Ovary (tissue), 3 donors: ENCODE measurements around the gene PEX5.

Source experiments
- EP300 ChIP-seq: sonication (generic); formaldehyde crosslinking; IDR thresholded peaks from one replicate; pipeline ENCODE4 v1.6.1; 2017; ENCODE audit warnings: antibody characterized with exemption
- POLR2A ChIP-seq: fragments of 450-650 bp; IDR thresholded peaks from one replicate; pipeline ENCODE4 v1.6.1; 2017; ENCODE audit warnings: antibody characterized with exemption, mild to moderate bottlenecking, moderate library complexity
- TF ChIP-seq, protein P1 (sequence below), 3 donors: fragments of 450-650 bp in 2 of 3; fragments of 200-600 bp in 1 of 3; IDR thresholded peaks; one replicate each; pipeline versions ENCODE4 v1.5.1 to v1.8.0; 2016 to 2022; ENCODE audit warnings: antibody characterized with exemption in 3 of 3, mild to moderate bottlenecking in 1 of 3
- donor health status: DM: no; HTN: no; CAD: no.

DNA sequence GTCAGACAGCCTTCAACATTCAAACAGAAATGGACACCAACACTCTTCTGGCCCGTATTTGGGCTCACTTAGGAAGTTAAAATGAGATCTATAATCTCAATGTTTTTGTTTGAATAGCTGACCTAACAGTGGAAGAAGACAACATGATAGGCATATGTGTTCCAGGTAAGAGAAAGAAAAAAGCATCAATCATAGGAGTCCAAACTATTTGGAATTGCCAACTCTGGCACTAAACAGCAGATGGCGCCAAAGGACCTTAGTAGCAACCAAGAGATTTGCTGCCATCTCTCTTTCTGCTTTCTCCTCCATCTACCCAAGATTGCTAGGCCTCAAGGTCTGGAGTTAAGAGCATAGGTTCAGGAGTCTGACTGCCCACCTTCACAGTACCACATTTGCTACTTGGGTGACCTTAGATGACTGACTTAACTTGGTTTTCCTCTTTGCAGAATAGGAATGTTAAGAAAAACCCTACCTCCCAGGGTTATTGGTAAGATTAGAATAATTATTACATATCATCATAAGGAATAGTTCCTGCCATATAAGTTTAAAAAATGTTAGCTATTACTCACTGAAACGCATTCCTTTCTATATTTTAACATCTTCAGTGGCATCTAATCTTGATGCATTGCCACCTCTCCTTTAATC is 30.2 kb downstream of the PEX5 start:
- TF ChIP-seq POLR2A (no peak), EP300 (no peak)
- TF ChIP-seq, protein P1, sequence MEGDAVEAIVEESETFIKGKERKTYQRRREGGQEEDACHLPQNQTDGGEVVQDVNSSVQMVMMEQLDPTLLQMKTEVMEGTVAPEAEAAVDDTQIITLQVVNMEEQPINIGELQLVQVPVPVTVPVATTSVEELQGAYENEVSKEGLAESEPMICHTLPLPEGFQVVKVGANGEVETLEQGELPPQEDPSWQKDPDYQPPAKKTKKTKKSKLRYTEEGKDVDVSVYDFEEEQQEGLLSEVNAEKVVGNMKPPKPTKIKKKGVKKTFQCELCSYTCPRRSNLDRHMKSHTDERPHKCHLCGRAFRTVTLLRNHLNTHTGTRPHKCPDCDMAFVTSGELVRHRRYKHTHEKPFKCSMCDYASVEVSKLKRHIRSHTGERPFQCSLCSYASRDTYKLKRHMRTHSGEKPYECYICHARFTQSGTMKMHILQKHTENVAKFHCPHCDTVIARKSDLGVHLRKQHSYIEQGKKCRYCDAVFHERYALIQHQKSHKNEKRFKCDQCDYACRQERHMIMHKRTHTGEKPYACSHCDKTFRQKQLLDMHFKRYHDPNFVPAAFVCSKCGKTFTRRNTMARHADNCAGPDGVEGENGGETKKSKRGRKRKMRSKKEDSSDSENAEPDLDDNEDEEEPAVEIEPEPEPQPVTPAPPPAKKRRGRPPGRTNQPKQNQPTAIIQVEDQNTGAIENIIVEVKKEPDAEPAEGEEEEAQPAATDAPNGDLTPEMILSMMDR (IDR thresholded peaks at IDR 0.05) = peak in 2 of 3 donors; percentile 45 to 52
